A673 (cell line): ENCODE results near the gene PGAM1. TPM values are rescaled to one million over a fixed set of nuclear protein-coding genes. Genes with fewer than 3 reads are reported as not detected.

Experiments used
- BruUV-seq: library from RNA; stranded (reverse); fragments of 400-500 nt; replicated peaks from 2 replicates; lab custom pipeline; 2021; lab: Mats Ljungman, UMichigan
- CTCF ChIA-PET: fragments of 300-600 bp; sonication (Branson Sonifier 250); formaldehyde crosslinking; loops from one replicate; lab custom pipeline; 2022; ENCODE audit warnings: antibody characterized with exemption; lab: Charles Lee
- POLR2A ChIA-PET: fragments of 300-600 bp; sonication (Branson Sonifier 250); formaldehyde crosslinking; loops from one replicate; lab custom pipeline; 2022; ENCODE audit warnings: antibody characterized with exemption; ENCODE audit not compliant: low non-redundant PET; lab: Charles Lee
- DNase-seq: peaks from one replicate; pipeline ENCODE4 v3.0.0-alpha.2; 2015; ENCODE audit warnings: low spot score
- H3K27ac ChIP-seq: fragments of 200-600 bp; sonication (generic); 2 replicates; pipeline ENCODE4 v1.5.1; 2016; ENCODE audit warnings: mixed run types, low read depth, mild to moderate bottlenecking, mixed read lengths, antibody characterized with exemption, low read length; ENCODE audit not compliant: poor library complexity, severe bottlenecking
- H3K27me3 ChIP-seq: fragments of 200-600 bp; sonication (generic); replicated peaks from 2 replicates; pipeline ENCODE4 v1.6.1; 2017; ENCODE audit warnings: mixed run types, low read depth, mild to moderate bottlenecking, mixed read lengths, antibody characterized with exemption, low read length; ENCODE audit not compliant: insufficient read depth, poor library complexity
- H3K36me3 ChIP-seq: fragments of 200-600 bp; sonication (generic); 2 replicates; pipeline ENCODE4 v1.6.1; 2016; ENCODE audit warnings: mixed run types, mild to moderate bottlenecking, mixed read lengths, antibody characterized with exemption, low read length; ENCODE audit not compliant: insufficient read depth, poor library complexity, severe bottlenecking
- H3K4me1 ChIP-seq: fragments of 200-600 bp; sonication (generic); 2 replicates; pipeline ENCODE4 v1.6.1; 2017; ENCODE audit warnings: mixed run types, mild to moderate bottlenecking, mixed read lengths, antibody characterized with exemption, low read length; ENCODE audit not compliant: insufficient read depth, poor library complexity, severe bottlenecking
- H3K4me3 ChIP-seq: fragments of 200-600 bp; sonication (generic); 2 replicates; pipeline ENCODE4 v1.5.1; 2016; ENCODE audit warnings: low read depth, mixed run types, mild to moderate bottlenecking, mixed read lengths, low read length; ENCODE audit not compliant: poor library complexity, severe bottlenecking
- H3K9me3 ChIP-seq: fragments of 200-600 bp; sonication (generic); 2 replicates; pipeline ENCODE4 v1.6.1; 2016; ENCODE audit warnings: mixed run types, low read depth, mild to moderate bottlenecking, mixed read lengths, antibody characterized with exemption, low read length; ENCODE audit not compliant: poor library complexity, severe bottlenecking
- CTCF ChIP-seq: fragments of 300-800, 200-600 bp; sonication (generic); conservative IDR thresholded peaks from 2 replicates; pipeline ENCODE4 v1.5.1; 2017; ENCODE audit warnings: low read depth, mild to moderate bottlenecking, antibody characterized with exemption, low read length, moderate library complexity, mixed read lengths
- EZH2 ChIP-seq: fragments of 200-600 bp; sonication (generic); IDR thresholded peaks from 2 replicates; pipeline ENCODE4 v1.6.1; 2017; ENCODE audit warnings: borderline replicate concordance, low read depth, mild to moderate bottlenecking, mixed read lengths, antibody characterized with exemption, low read length; ENCODE audit not compliant: poor library complexity, severe bottlenecking
- intact Hi-C: fragments of 100-400 bp; cut with micrococcal nuclease; formaldehyde crosslinking; loops from one replicate; pipeline ENCODE4 v1.10.0; 2022; ENCODE audit not compliant: unreplicated experiment
- total RNA-seq: library from RNA; stranded (reverse); gene quantifications from 2 replicates; pipeline ENCODE4 v1.2.3, GENCODE V29; 2021

PGAM1 gene
- total RNA-seq, 1 experiment from 2014 or later, result 668 TPM

DNA sequence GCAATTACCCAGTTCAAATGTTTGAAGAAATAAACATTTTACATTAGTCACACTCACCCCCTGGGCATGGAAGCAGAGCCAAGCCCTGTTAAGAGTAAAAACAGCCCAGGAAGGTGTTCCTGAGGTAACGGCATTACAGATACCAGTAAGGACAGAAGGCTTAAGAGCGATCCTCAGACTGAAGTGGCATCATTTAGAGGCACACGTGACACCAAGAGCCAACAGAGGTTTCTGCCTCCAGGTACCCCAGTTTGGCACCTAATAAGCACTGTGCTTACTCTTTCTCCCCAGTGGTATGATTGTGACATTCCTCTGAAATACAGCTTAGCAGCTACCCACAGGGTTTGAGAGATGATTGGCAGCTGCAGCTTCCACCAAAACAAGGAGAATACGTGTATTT is 55.1 kb downstream of the PGAM1 start:
- intact Hi-C loops, result no loop called here

GRCh38 chr10:97482381-97482780 is 56.4 kb downstream of the PGAM1 start:
- Histone ChIP-seq H3K4me1 (no peaks in the 10 kb centered on the region), H3K4me3 (no peak overlapping the region), H3K27me3 (no peaks in the 10 kb centered on the region), H3K27ac (no peak overlapping the region), H3K36me3 (peaks cover 26% of the 10 kb centered on the region), H3K9me3 (no peaks in the 10 kb centered on the region)
- TF ChIP-seq CTCF (no peak), EZH2 (no peak)
- intact Hi-C loops, result no loop called here
- no TSS peak for BruUV-seq
- POLR2A ChIA-PET, result no interaction called here
- CTCF ChIA-PET, result no interaction called here
- DNase-seq, result no peak

More for the DNA sequence above, 55.1 kb downstream of the PGAM1 start:
- ChIA-PET CTCF (no interaction called here), POLR2A (no interaction called here)
- no peak for TF ChIP-seq EZH2
- no peak for TF ChIP-seq CTCF
- no peaks in the 10 kb centered on the region for H3K27me3 ChIP-seq
- DNase-seq, result no peak
- no peak overlapping the region for H3K27ac ChIP-seq
- no peak overlapping the region for H3K4me3 ChIP-seq
- H3K9me3 ChIP-seq, result no peaks in the 10 kb centered on the region
- H3K36me3 ChIP-seq, result peaks cover 40% of the 10 kb centered on the region
- no peaks in the 10 kb centered on the region for H3K4me1 ChIP-seq
- BruUV-seq, result no TSS peak

Other genes with a start within 250 kb of the PGAM1 start
- gene SLIT1, start 240.2 kb upstream of the PGAM1 start, total RNA-seq, result 0.43 and 0.66 TPM in 2 replicates
- gene ARHGAP19, start 133.6 kb upstream of the PGAM1 start, total RNA-seq, result 59.0 and 66.2 TPM in 2 replicates
- gene FRAT1, start 106.9 kb upstream of the PGAM1 start, total RNA-seq, result 0.45 and 1.1 TPM in 2 replicates
- 4.7 and 6.1 TPM in 2 replicates for gene FRAT2, start 91.5 kb upstream of the PGAM1 start, total RNA-seq
- gene RRP12, start 24.9 kb upstream of the PGAM1 start, total RNA-seq, result 68.6 and 86.2 TPM in 2 replicates
- 52.7 and 56.4 TPM in 2 replicates for gene EXOSC1, start 19.8 kb downstream of the PGAM1 start, total RNA-seq
- gene ZDHHC16, start 20.0 kb downstream of the PGAM1 start, total RNA-seq, result 44.8 and 49.2 TPM in 2 replicates
- gene MMS19, start 72.2 kb downstream of the PGAM1 start, total RNA-seq, result 70.6 and 72.5 TPM in 2 replicates
- gene UBTD1, start 72.7 kb downstream of the PGAM1 start, total RNA-seq, result 3.1 and 4.2 TPM in 2 replicates
- not detected in 2 replicates for gene ANKRD2, start 146.6 kb downstream of the PGAM1 start, total RNA-seq
- gene HOGA1, start 158.2 kb downstream of the PGAM1 start, total RNA-seq, result not detected in 2 replicates
- not detected in 2 replicates for gene C10orf62, start 163.5 kb downstream of the PGAM1 start, total RNA-seq
- 8.4 and 13.4 TPM in 2 replicates for gene MORN4, start 207.3 kb downstream of the PGAM1 start, total RNA-seq
- 21.3 and 23.6 TPM in 2 replicates for gene PI4K2A, start 214.5 kb downstream of the PGAM1 start, total RNA-seq